Endodermal cell (in vitro differentiated cells): Measurements from ENCODE around the gene DRG2. TPM values are rescaled to one million over a fixed set of nuclear protein-coding genes. Genes with fewer than 3 reads are reported as not detected.

Experiments
- DNase-seq: peaks from one replicate; pipeline ENCODE4 v3.0.0-alpha.2; 2017
- H3K27ac ChIP-seq: 2 replicates; pipeline ENCODE4 v1.5.1; 2013; ENCODE audit warnings: mild to moderate bottlenecking, low read depth, low read length, moderate library complexity
- H3K27me3 ChIP-seq: 2 replicates; pipeline ENCODE4 v1.6.1; 2013; ENCODE audit warnings: mild to moderate bottlenecking, low read length, moderate library complexity; ENCODE audit not compliant: insufficient read depth, control insufficient read depth, poor library complexity, severe bottlenecking
- H3K36me3 ChIP-seq: 2 replicates; pipeline ENCODE4 v1.7.0; 2013; ENCODE audit warnings: mild to moderate bottlenecking, low read length, moderate library complexity; ENCODE audit not compliant: control insufficient read depth, insufficient read depth
- H3K4me1 ChIP-seq: one replicate; pipeline ENCODE4 v1.7.0; 2013; ENCODE audit warnings: low read length; ENCODE audit not compliant: control insufficient read depth, insufficient read depth
- H3K4me3 ChIP-seq: 2 replicates; pipeline ENCODE4 v1.5.1; 2013; ENCODE audit warnings: mild to moderate bottlenecking, low read length, moderate library complexity
- H3K9ac ChIP-seq: 2 replicates; pipeline ENCODE4 v1.6.1; 2013; ENCODE audit warnings: mild to moderate bottlenecking, low read length, moderate library complexity; ENCODE audit not compliant: poor library complexity, severe bottlenecking; ENCODE audit errors: extremely low read depth
- H3K9me3 ChIP-seq: 2 replicates; pipeline ENCODE4 v1.6.1; 2013; ENCODE audit warnings: mild to moderate bottlenecking, low read length, moderate library complexity; ENCODE audit not compliant: control insufficient read depth
- H3K27ac Mint-ChIP-seq: 2 replicates; pipeline ENCODE4 v1.8.0; 2020; ENCODE audit warnings: mixed read lengths
- H3K27me3 Mint-ChIP-seq: 2 replicates; pipeline ENCODE4 v1.8.0; 2021; ENCODE audit warnings: mild to moderate bottlenecking, mixed read lengths; ENCODE audit not compliant: insufficient read depth
- H3K36me3 Mint-ChIP-seq: 2 replicates; pipeline ENCODE4 v1.8.0; 2020; ENCODE audit warnings: low read depth, mixed read lengths
- H3K4me1 Mint-ChIP-seq: 2 replicates; pipeline ENCODE4 v1.8.0; 2020; ENCODE audit warnings: mixed read lengths
- H3K4me3 Mint-ChIP-seq: 2 replicates; pipeline ENCODE4 v1.8.0; 2020; ENCODE audit warnings: mild to moderate bottlenecking, moderate library complexity, mixed read lengths
- H3K9me3 Mint-ChIP-seq: 2 replicates; pipeline ENCODE4 v1.8.0; 2020; ENCODE audit warnings: mild to moderate bottlenecking, mixed read lengths
- WGBS, 2 experiments: methylation state at CpG; one replicate each; pipeline versions ENCODE4 v1.1.5 to v1.1.7; 2013; ENCODE audit warnings: missing lambda C conversion rate in 2 of 2, mixed read lengths in 1 of 2; ENCODE audit not compliant: insufficient coverage in 1 of 2, insufficient read length in 1 of 2; 5-methylcytosine and 5-hydroxymethylcytosine counted together
- total RNA-seq, 2 donors: library from RNA; stranded (reverse); fragmentation: NEBNext Ultra II Directional in 1 of 2; extraction: Animal tissue kit (Norgen Biotek cat#: 25700) in 1 of 2; gene quantifications; 2 replicates in 1 of 2; 3 replicates in 1 of 2; pipeline ENCODE4 v1.2.1, GENCODE V29; 2021
- TF ChIP-seq, protein P1 (sequence below): fragments of 200-600 bp; sonication (generic); conservative IDR thresholded peaks from 2 replicates; pipeline ENCODE4 v1.5.0; 2021; ENCODE audit warnings: antibody characterized with exemption, mild to moderate bottlenecking

DRG2 gene
- total RNA-seq, 2 donors from 2014 or later: 45.1 to 49.9 TPM

DNA sequence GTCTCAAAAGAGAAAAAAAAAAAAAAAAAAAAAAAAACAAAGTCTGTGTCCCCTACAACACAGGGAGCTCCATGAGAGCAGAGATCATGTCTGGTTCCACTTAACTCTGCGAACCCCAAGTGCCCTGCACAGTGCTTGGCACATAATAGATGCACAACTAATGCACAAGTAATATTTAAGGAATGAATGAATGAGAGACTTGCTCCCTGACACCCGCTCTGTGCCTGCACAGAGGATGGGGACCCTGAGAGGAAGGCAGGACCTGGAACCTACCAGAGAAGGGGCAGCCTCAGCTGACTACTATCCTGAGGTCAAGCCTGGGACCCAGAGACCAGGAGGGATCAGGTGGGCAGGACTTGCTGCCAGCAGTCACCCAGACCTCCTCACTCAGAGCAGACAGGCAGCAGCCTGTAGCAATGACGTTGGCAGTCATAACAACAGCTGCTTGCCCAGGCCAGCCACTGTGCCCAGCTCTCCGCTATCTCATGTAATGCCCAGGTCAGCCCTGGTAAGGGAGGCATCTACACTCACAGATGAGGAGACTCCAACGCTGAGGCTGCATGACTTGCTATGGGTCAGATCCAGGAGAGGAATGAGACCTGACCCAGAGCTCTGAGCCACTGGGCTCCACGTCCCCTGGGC is 23.7 kb downstream of the DRG2 start:
- no peaks in the 10 kb centered on the region for H3K4me1 ChIP-seq
- H3K36me3 ChIP-seq: no peaks in the 10 kb centered on the region
- Mint-ChIP-seq H3K27me3 (peaks cover 2% of the 10 kb centered on the region), H3K9me3 (no peaks in the 10 kb centered on the region), H3K27ac (no peak overlapping the region), H3K4me1 (no peaks in the 10 kb centered on the region), H3K4me3 (no peak overlapping the region), H3K36me3 (peaks cover 4% of the 10 kb centered on the region)
- H3K27me3 ChIP-seq: no peaks in the 10 kb centered on the region
- no peak overlapping the region for H3K4me3 ChIP-seq
- no peak for DNase-seq
- 88 to 100% methylated on average over 3 to 6 of the region's 6 CpGs for WGBS, 2 experiments
- H3K27ac ChIP-seq: no peak overlapping the region
- TF ChIP-seq, protein P1, sequence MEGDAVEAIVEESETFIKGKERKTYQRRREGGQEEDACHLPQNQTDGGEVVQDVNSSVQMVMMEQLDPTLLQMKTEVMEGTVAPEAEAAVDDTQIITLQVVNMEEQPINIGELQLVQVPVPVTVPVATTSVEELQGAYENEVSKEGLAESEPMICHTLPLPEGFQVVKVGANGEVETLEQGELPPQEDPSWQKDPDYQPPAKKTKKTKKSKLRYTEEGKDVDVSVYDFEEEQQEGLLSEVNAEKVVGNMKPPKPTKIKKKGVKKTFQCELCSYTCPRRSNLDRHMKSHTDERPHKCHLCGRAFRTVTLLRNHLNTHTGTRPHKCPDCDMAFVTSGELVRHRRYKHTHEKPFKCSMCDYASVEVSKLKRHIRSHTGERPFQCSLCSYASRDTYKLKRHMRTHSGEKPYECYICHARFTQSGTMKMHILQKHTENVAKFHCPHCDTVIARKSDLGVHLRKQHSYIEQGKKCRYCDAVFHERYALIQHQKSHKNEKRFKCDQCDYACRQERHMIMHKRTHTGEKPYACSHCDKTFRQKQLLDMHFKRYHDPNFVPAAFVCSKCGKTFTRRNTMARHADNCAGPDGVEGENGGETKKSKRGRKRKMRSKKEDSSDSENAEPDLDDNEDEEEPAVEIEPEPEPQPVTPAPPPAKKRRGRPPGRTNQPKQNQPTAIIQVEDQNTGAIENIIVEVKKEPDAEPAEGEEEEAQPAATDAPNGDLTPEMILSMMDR: no peak
- H3K9me3 ChIP-seq: no peaks in the 10 kb centered on the region
- no peak overlapping the region for H3K9ac ChIP-seq

DNA sequence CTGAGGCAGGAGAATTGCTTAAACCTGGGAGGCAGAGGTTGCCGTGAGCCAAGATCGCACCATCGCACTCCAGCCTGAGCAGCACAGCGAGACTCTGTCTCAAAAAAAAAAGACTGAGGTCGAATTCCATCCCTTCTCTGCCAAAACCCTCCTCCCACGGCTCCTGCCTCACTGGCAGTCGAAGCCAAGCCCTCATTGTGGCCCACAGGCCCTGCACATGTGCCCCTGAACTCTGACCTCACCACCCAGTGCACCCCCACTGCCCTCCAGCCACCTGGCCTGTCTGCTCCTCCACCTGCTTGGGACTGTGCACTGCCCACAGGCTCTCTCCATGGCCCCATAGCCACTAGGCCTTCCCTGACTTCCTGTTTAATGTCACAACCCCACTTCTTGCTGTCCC is 27.8 kb downstream of the DRG2 start:
- Mint-ChIP-seq H3K27ac (no peak overlapping the region), H3K9me3 (peaks cover 9% of the 10 kb centered on the region), H3K4me3 (no peak overlapping the region), H3K4me1 (no peaks in the 10 kb centered on the region), H3K36me3 (no peaks in the 10 kb centered on the region), H3K27me3 (peaks cover 6% of the 10 kb centered on the region)
- TF ChIP-seq, protein P1: no peak
- Histone ChIP-seq H3K36me3 (no peaks in the 10 kb centered on the region), H3K9me3 (no peaks in the 10 kb centered on the region), H3K4me1 (no peaks in the 10 kb centered on the region), H3K4me3 (no peak overlapping the region), H3K9ac (no peak overlapping the region), H3K27me3 (no peaks in the 10 kb centered on the region), H3K27ac (no peak overlapping the region)
- no peak for DNase-seq
- 84 to 88% methylated on average over 5 to 7 of the region's 7 CpGs for WGBS, 2 experiments

DNA sequence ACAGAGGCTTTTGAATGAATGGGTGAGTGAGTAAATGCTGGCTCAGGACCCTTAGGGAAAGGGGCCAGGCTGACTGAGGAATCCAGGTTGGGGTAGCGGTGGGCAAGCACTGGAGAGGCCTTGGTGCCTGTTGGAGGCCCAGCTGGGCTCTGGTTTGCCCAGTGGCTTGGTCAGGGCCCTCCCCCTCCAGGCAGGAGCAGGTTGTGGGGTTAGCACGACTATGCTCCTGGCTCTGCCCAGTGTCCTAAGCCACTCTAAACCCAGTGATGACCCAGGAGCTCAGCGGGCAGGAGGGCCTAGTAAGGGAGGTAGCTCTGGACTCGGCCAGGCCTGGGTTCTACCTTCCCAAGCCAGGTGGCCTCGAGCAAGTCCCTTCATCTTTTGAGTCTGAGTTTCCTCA is 28.3 kb downstream of the DRG2 start:
- Histone ChIP-seq H3K4me1 (no peaks in the 10 kb centered on the region), H3K9me3 (no peaks in the 10 kb centered on the region), H3K9ac (no peak overlapping the region), H3K36me3 (no peaks in the 10 kb centered on the region), H3K27me3 (no peaks in the 10 kb centered on the region), H3K27ac (no peak overlapping the region), H3K4me3 (no peak overlapping the region)
- Mint-ChIP-seq H3K4me1 (no peaks in the 10 kb centered on the region), H3K27me3 (peaks cover 6% of the 10 kb centered on the region), H3K4me3 (no peak overlapping the region), H3K27ac (no peak overlapping the region), H3K9me3 (peaks cover 9% of the 10 kb centered on the region), H3K36me3 (no peaks in the 10 kb centered on the region)
- WGBS, 2 experiments: 90% methylated on average over 2 to 5 of the region's 5 CpGs
- TF ChIP-seq, protein P1: no peak
- no peak for DNase-seq
